Bone marrow (tissue), 2 donors: ENCODE results near the gene PDE6A.
"Not testable (repeated sequence)": the region's sequence is repeated elsewhere in the genome, so short reads cannot be mapped to it uniquely, and the experiment has no call there.

Experiments
- DNase-seq, 2 donors: peaks; one replicate each; lab custom pipeline; 2025; lab: John Stamatoyannopoulos, UW

Gene PDE6A

GRCh38 chr5:149951138-149951749, 6.7 kb upstream of the PDE6A start:
- DNase-seq = no peak

- DNase-seq = no peak
These were observed 4.4 kb upstream of the PDE6A start for GRCh38 chr5:149948993-149949392.

- DNase-seq = no peak
These were observed 1.5 kb upstream of the PDE6A start for GRCh38 chr5:149946118-149946517.

- not testable (repeated sequence) for DNase-seq
These were observed 1.2 kb downstream of the PDE6A start for GRCh38 chr5:149943177-149943949.

- DNase-seq = not testable (repeated sequence)
These were observed 1.8 kb downstream of the PDE6A start for GRCh38 chr5:149942741-149943169.

GRCh38 chr5:149942199-149942598, 2.4 kb downstream of the PDE6A start:
- DNase-seq = no peak

- no peak for DNase-seq
These were observed 2.8 kb downstream of the PDE6A start for GRCh38 chr5:149941795-149942194.

- no peak for DNase-seq
These were observed 3.5 kb downstream of the PDE6A start for GRCh38 chr5:149940941-149941644.

- DNase-seq = no peak
These were observed 4.5 kb downstream of the PDE6A start for GRCh38 chr5:149940077-149940574.

- DNase-seq = no peak
These were observed 5.0 kb downstream of the PDE6A start for GRCh38 chr5:149939546-149939945.

- DNase-seq = peak in 1 of 2 donors; percentile 23
These were observed 5.7 kb downstream of the PDE6A start for GRCh38 chr5:149938791-149939358.

GRCh38 chr5:149938279-149938678, 6.3 kb downstream of the PDE6A start:
- peak in 1 of 2 donors; percentile 8 for DNase-seq

- DNase-seq = no peak
These were observed 7.0 kb downstream of the PDE6A start for GRCh38 chr5:149937610-149938009.

- DNase-seq = no peak
These were observed 7.9 kb downstream of the PDE6A start for GRCh38 chr5:149936700-149937091.

- DNase-seq = no peak
These were observed 8.4 kb downstream of the PDE6A start for GRCh38 chr5:149936044-149936699.

GRCh38 chr5:149935431-149935901, 9.1 kb downstream of the PDE6A start:
- no peak for DNase-seq

- DNase-seq = no peak
These were observed 11.9 kb downstream of the PDE6A start for GRCh38 chr5:149932445-149933350.

GRCh38 chr5:149931992-149932436, 12.6 kb downstream of the PDE6A start:
- no peak for DNase-seq

GRCh38 chr5:149930749-149931574, 13.6 kb downstream of the PDE6A start:
- DNase-seq = no peak
